A549 treated with ZK216348 at 1 μM for 4 hours (cell line): ENCODE measurements around the gene TAS2R40. TPM values are rescaled to one million over a fixed set of nuclear protein-coding genes. Genes with fewer than 3 reads are reported as not detected.

Source experiments
- total RNA-seq: library from RNA; stranded (reverse); fragments of 200-300 nt; extraction: Qiagen RNA extraction; gene quantifications from 5 replicates; pipeline ENCODE4 v1.2.3, GENCODE V29; 2022; ENCODE audit warnings: low read depth

Gene TAS2R40
- total RNA-seq = not detected in 5 replicates

DNA sequence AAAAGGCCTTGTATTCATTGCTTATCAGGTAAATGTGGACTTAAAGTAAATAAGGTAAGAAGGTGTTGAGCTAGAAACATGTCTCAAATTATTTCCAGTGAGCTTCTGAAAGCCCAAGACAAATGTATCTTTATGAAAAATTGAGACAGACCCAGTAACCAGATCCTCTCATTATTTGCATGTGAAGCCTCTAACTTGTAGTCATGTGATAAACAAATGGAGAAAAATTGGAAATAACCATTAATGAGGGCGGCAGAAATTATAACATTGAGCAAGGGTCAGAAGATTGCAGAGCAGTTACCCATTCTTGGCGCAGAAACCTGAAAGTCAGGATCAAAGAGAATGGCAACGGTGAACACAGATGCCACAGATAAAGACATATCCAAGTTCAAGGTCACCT, at the start of gene TAS2R40:
Gene TAS2R40, plus strand, starts transcription at position 301 of the 400 bp plus-strand sequence. Its CDS starts 42 bp downstream, at position 343.

GRCh38 chr7:143183024-143183423, 38.8 kb upstream of the TAS2R40 start, which contains the start of gene TAS2R39:
Gene TAS2R39 (plus strand): TSS chr7:143183419. CDS start chr7:143183419, 0 bp downstream.

GRCh38 chr7:143263266-143264195, 41.7 kb downstream of the TAS2R40 start, which contains the start of gene GSTK1:
Gene GSTK1 (plus strand): TSS chr7:143263441. CDS start chr7:143263514, 73 bp downstream.

Other genes with a start within 250 kb of the TAS2R40 start
- not detected in 5 replicates for gene OR9A2, start 194.9 kb upstream of the TAS2R40 start, total RNA-seq
- gene OR6V1, start 169.7 kb upstream of the TAS2R40 start, total RNA-seq = not detected in 5 replicates
- 0.51 to 0.75 TPM (median 0.71 TPM) in 3 of 5 replicates, not detected in the others for gene PIP, start 90.0 kb upstream of the TAS2R40 start, total RNA-seq
- not detected in 5 replicates for gene TAS2R39, start 38.6 kb upstream of the TAS2R40 start, total RNA-seq
- gene GSTK1, start 41.4 kb downstream of the TAS2R40 start, total RNA-seq = 103 to 121 TPM (median 114 TPM) in 5 replicates
- 0.48 to 1.5 TPM (median 1.0 TPM) in 5 replicates for gene TMEM139, start 62.9 kb downstream of the TAS2R40 start, total RNA-seq
- gene CASP2, start 66.3 kb downstream of the TAS2R40 start, total RNA-seq = 17.2 to 22.5 TPM (median 19.8 TPM) in 5 replicates
- 0.06 to 0.08 TPM in 2 of 5 replicates, not detected in the others for gene CLCN1, start 94.1 kb downstream of the TAS2R40 start, total RNA-seq
- gene FAM131B, start 140.7 kb downstream of the TAS2R40 start, total RNA-seq = 0.20 to 0.62 TPM (median 0.46 TPM) in 5 replicates
- gene ZYX, start 159.3 kb downstream of the TAS2R40 start, total RNA-seq = 131 to 203 TPM (median 178 TPM) in 5 replicates
- 0.29 TPM in 1 of 5 replicates, not detected in the others for gene EPHA1, start 186.8 kb downstream of the TAS2R40 start, total RNA-seq
- gene TAS2R60, start 221.4 kb downstream of the TAS2R40 start, total RNA-seq = not detected in 5 replicates